ENCODE measurements around the gene MPP1. TPM values are rescaled to one million over a fixed set of nuclear protein-coding genes. Genes with fewer than 3 reads are reported as not detected.

MPP1 gene
- total and polyA plus RNA-seq, 7 experiments from 2014 or later: 23.2 to 76.7 (median 34.8) TPM

GRCh38 chrX:154793084-154793795 lies 12.0 kb downstream of the MPP1 start:
- Histone ChIP-seq H3K27ac (ENCODE audit: low read depth, low read length) (no peak overlapping the region), H3K36me3 (ENCODE audit: control insufficient read depth in 2 of 3, insufficient read depth in 3 of 3, low read length in 3 of 3) (no peaks in the 10 kb centered on the region), H3K4me3 (ENCODE audit: low read length) (no peak overlapping the region), H3K27me3 (ENCODE audit: control insufficient read depth in 2 of 2, insufficient read depth in 2 of 2, low read length in 2 of 2) (no peaks in the 10 kb centered on the region), H3K4me1 (ENCODE audit: control insufficient read depth in 2 of 2, insufficient read depth in 2 of 2, low read length in 2 of 2) (no peaks in the 10 kb centered on the region), H3K9me3 (ENCODE audit: control insufficient read depth in 2 of 3, low read length in 3 of 3) (no peaks in the 10 kb centered on the region)
- Mint-ChIP-seq H3K9me3 (no peaks in the 10 kb centered on the region), H3K4me3 (no peak overlapping the region), H3K36me3 (peaks cover 0 to 27% (median 4%) of the 10 kb centered on the region in 5 donors), H3K27ac (no peak overlapping the region), H3K4me1 (peaks cover 0 to 27% (median 5%) of the 10 kb centered on the region in 7 donors), H3K27me3 (no peaks in the 10 kb centered on the region)
- ChIA-PET POLR2A (interaction anchor here (2.2 kb wide), 1 partner anchor 10 kb away, joined by 9 read pairs; no protein-coding TSS in a partner anchor), CTCF (no interaction called here)
- DNase-seq (no peak), ATAC-seq (no peak)
- intact Hi-C loops (cut with micrococcal nuclease): no loop called here

- Histone ChIP-seq H3K4me1 (ENCODE audit: control insufficient read depth in 2 of 2, insufficient read depth in 2 of 2, low read length in 2 of 2) (no peaks in the 10 kb centered on the region), H3K4me3 (ENCODE audit: low read length) (no peak overlapping the region), H3K9me3 (ENCODE audit: control insufficient read depth in 2 of 3, low read length in 3 of 3) (no peaks in the 10 kb centered on the region), H3K27ac (ENCODE audit: low read depth, low read length) (no peak overlapping the region), H3K27me3 (ENCODE audit: control insufficient read depth in 2 of 2, insufficient read depth in 2 of 2, low read length in 2 of 2) (no peaks in the 10 kb centered on the region), H3K36me3 (ENCODE audit: control insufficient read depth in 2 of 3, insufficient read depth in 3 of 3, low read length in 3 of 3) (no peaks in the 10 kb centered on the region)
- peaks cover 0 to 28% (median 9%) of the 10 kb centered on the region in 5 donors for H3K36me3 Mint-ChIP-seq
- no peaks in the 10 kb centered on the region for H3K27me3 Mint-ChIP-seq
- no peaks in the 10 kb centered on the region for H3K9me3 Mint-ChIP-seq
- POLR2A ChIA-PET: interaction anchor here (1.1 kb wide), 1 partner anchor 26 kb away, joined by 3 read pairs; no protein-coding TSS in a partner anchor
- peaks cover 0 to 17% (median 4%) of the 10 kb centered on the region in 7 donors for H3K4me1 Mint-ChIP-seq
- H3K27ac Mint-ChIP-seq: no peak overlapping the region
- no peak overlapping the region for H3K4me3 Mint-ChIP-seq
- no peak for ATAC-seq
- DNase-seq: no peak
- CTCF ChIA-PET: interaction anchor here (0.6 kb wide), 1 partner anchor 63 kb away, joined by 3 read pairs; no protein-coding TSS in a partner anchor
- intact Hi-C loops (cut with micrococcal nuclease): no loop called here
Observed at GRCh38 chrX:154791939-154792338, 13.3 kb downstream of the MPP1 start.

- ChIA-PET POLR2A (no interaction called here), CTCF (interaction anchor here (0.6 kb wide), 1 partner anchor 64 kb away, joined by 3 read pairs; no protein-coding TSS in a partner anchor)
- peaks cover 0 to 13% (median 4%) of the 10 kb centered on the region in 7 donors for H3K4me1 Mint-ChIP-seq
- no peak overlapping the region for H3K27ac Mint-ChIP-seq
- no peaks in the 10 kb centered on the region for H3K9me3 Mint-ChIP-seq
- peaks cover 0 to 26% (median 9%) of the 10 kb centered on the region in 5 donors for H3K36me3 Mint-ChIP-seq
- H3K4me3 Mint-ChIP-seq: no peak overlapping the region
- no peak overlapping the region for H3K27ac ChIP-seq (ENCODE audit: low read depth, low read length)
- ATAC-seq (no peak), DNase-seq (no peak)
- no peak overlapping the region for H3K4me3 ChIP-seq (ENCODE audit: low read length)
- H3K27me3 ChIP-seq (ENCODE audit: control insufficient read depth in 2 of 2, insufficient read depth in 2 of 2, low read length in 2 of 2): no peaks in the 10 kb centered on the region
- H3K36me3 ChIP-seq (ENCODE audit: control insufficient read depth in 2 of 3, insufficient read depth in 3 of 3, low read length in 3 of 3): no peaks in the 10 kb centered on the region
- H3K9me3 ChIP-seq (ENCODE audit: control insufficient read depth in 2 of 3, low read length in 3 of 3): no peaks in the 10 kb centered on the region
- intact Hi-C loops (cut with micrococcal nuclease): no loop called here
- H3K4me1 ChIP-seq (ENCODE audit: control insufficient read depth in 2 of 2, insufficient read depth in 2 of 2, low read length in 2 of 2): no peaks in the 10 kb centered on the region
- no peaks in the 10 kb centered on the region for H3K27me3 Mint-ChIP-seq
Observed at GRCh38 chrX:154791467-154791866, 13.8 kb downstream of the MPP1 start.

GRCh38 chrX:154785716-154786115 lies 19.6 kb downstream of the MPP1 start:
- no peak overlapping the region for H3K4me3 Mint-ChIP-seq
- H3K36me3 Mint-ChIP-seq: peaks cover 0 to 45% (median 8%) of the 10 kb centered on the region in 5 donors
- H3K4me1 Mint-ChIP-seq: peaks cover 11 to 30% (median 17%) of the 10 kb centered on the region in 7 donors
- intact Hi-C loops (cut with micrococcal nuclease): no loop called here
- DNase-seq: no peak
- H3K4me3 ChIP-seq (ENCODE audit: low read length): no peak overlapping the region
- H3K36me3 ChIP-seq (ENCODE audit: control insufficient read depth in 2 of 3, insufficient read depth in 3 of 3, low read length in 3 of 3): no peaks in the 10 kb centered on the region
- ChIA-PET POLR2A (no interaction called here), CTCF (no interaction called here)
- no peak for ATAC-seq
- H3K27me3 Mint-ChIP-seq: no peaks in the 10 kb centered on the region
- H3K4me1 ChIP-seq (ENCODE audit: control insufficient read depth in 2 of 2, insufficient read depth in 2 of 2, low read length in 2 of 2): no peaks in the 10 kb centered on the region
- peaks cover 0 to 2% (median 0%) of the 10 kb centered on the region in 11 donors for H3K9me3 Mint-ChIP-seq
- no peak overlapping the region for H3K27ac Mint-ChIP-seq
- no peak overlapping the region for H3K27ac ChIP-seq (ENCODE audit: low read depth, low read length)
- no peaks in the 10 kb centered on the region for H3K9me3 ChIP-seq (ENCODE audit: control insufficient read depth in 2 of 3, low read length in 3 of 3)
- H3K27me3 ChIP-seq (ENCODE audit: control insufficient read depth in 2 of 2, insufficient read depth in 2 of 2, low read length in 2 of 2): no peaks in the 10 kb centered on the region

- Histone ChIP-seq H3K36me3 (ENCODE audit: control insufficient read depth in 2 of 3, insufficient read depth in 3 of 3, low read length in 3 of 3) (no peaks in the 10 kb centered on the region), H3K27ac (ENCODE audit: low read depth, low read length) (peak overlapping the region; percentile 46), H3K4me1 (ENCODE audit: control insufficient read depth in 2 of 2, insufficient read depth in 2 of 2, low read length in 2 of 2) (no peaks in the 10 kb centered on the region), H3K9me3 (ENCODE audit: control insufficient read depth in 2 of 3, low read length in 3 of 3) (no peaks in the 10 kb centered on the region), H3K4me3 (ENCODE audit: low read length) (peak overlapping the region; percentile 41), H3K27me3 (ENCODE audit: control insufficient read depth in 2 of 2, insufficient read depth in 2 of 2, low read length in 2 of 2) (no peaks in the 10 kb centered on the region)
- Mint-ChIP-seq H3K4me1 (peaks cover 11 to 30% (median 17%) of the 10 kb centered on the region in 7 donors), H3K27me3 (no peaks in the 10 kb centered on the region), H3K9me3 (peaks cover 0 to 2% (median 0%) of the 10 kb centered on the region in 11 donors), H3K27ac (peak overlapping the region; percentile 53 to 91 (median 86)), H3K4me3 (peak overlapping the region; percentile 75 to 93 (median 84)), H3K36me3 (peaks cover 0 to 39% (median 7%) of the 10 kb centered on the region in 5 donors)
- no peak for DNase-seq
- POLR2A ChIA-PET: interaction anchor here (0.7 to 2.7 kb wide), 4 partner anchors 9 to 231 kb away, joined by 3 to 9 read pairs (median 3); no protein-coding TSS in a partner anchor
- CTCF ChIA-PET: no interaction called here
- intact Hi-C loops (cut with micrococcal nuclease): no loop called here
- peak; percentile 32 for ATAC-seq
Observed at GRCh38 chrX:154784149-154784995, 20.9 kb downstream of the MPP1 start.

GRCh38 chrX:154780968-154781367 lies 24.3 kb downstream of the MPP1 start:
- no peaks in the 10 kb centered on the region for H3K27me3 Mint-ChIP-seq
- peaks cover 11 to 25% (median 20%) of the 10 kb centered on the region in 7 donors for H3K4me1 Mint-ChIP-seq
- intact Hi-C loops (cut with micrococcal nuclease): no loop called here
- H3K4me3 ChIP-seq (ENCODE audit: low read length): no peak overlapping the region
- CTCF ChIA-PET: interaction anchor here (1.8 kb wide), 1 partner anchor 33 kb away, joined by 4 read pairs; no protein-coding TSS in a partner anchor
- DNase-seq (no peak), ATAC-seq (no peak)
- H3K36me3 ChIP-seq (ENCODE audit: control insufficient read depth in 2 of 3, insufficient read depth in 3 of 3, low read length in 3 of 3): peaks cover 0 to 13% (median 10%) of the 10 kb centered on the region in 3 experiments
- H3K9me3 ChIP-seq (ENCODE audit: control insufficient read depth in 2 of 3, low read length in 3 of 3): no peaks in the 10 kb centered on the region
- POLR2A ChIA-PET: no interaction called here
- no peak overlapping the region for H3K27ac ChIP-seq (ENCODE audit: low read depth, low read length)
- H3K9me3 Mint-ChIP-seq: peaks cover 0 to 2% (median 0%) of the 10 kb centered on the region in 11 donors
- no peaks in the 10 kb centered on the region for H3K4me1 ChIP-seq (ENCODE audit: control insufficient read depth in 2 of 2, insufficient read depth in 2 of 2, low read length in 2 of 2)
- H3K4me3 Mint-ChIP-seq: no peak overlapping the region
- peaks cover 0 to 30% (median 1%) of the 10 kb centered on the region in 5 donors for H3K36me3 Mint-ChIP-seq
- no peak overlapping the region for H3K27ac Mint-ChIP-seq
- no peaks in the 10 kb centered on the region for H3K27me3 ChIP-seq (ENCODE audit: control insufficient read depth in 2 of 2, insufficient read depth in 2 of 2, low read length in 2 of 2)
